GM23248 (cell line): Measurements from ENCODE around the gene CTNS. TPM values are rescaled to one million over a fixed set of nuclear protein-coding genes. Genes with fewer than 3 reads are reported as not detected.

Source experiments
- DNase-seq: peaks from one replicate; pipeline ENCODE4 v3.0.0-alpha.2; 2015
- H2AFZ ChIP-seq: fragments of 200-600 bp; sonication (generic); 2 replicates; pipeline ENCODE4 v1.6.1; 2016; ENCODE audit warnings: antibody characterized with exemption
- H3F3A ChIP-seq: fragments of 200-600 bp; sonication (generic); 2 replicates; pipeline ENCODE4 v1.6.1; 2016; ENCODE audit warnings: mild to moderate bottlenecking, antibody characterized with exemption, mixed run types; ENCODE audit not compliant: insufficient read depth
- H3K27ac ChIP-seq: fragments of 200-600 bp; sonication (generic); 2 replicates; pipeline ENCODE4 v1.5.1; 2016; ENCODE audit warnings: mild to moderate bottlenecking
- H3K27me3 ChIP-seq: fragments of 200-600 bp; sonication (generic); replicated peaks from 2 replicates; pipeline ENCODE4 v1.6.1; 2016; ENCODE audit warnings: mild to moderate bottlenecking; ENCODE audit not compliant: insufficient read depth
- H3K36me3 ChIP-seq: fragments of 200-600 bp; sonication (generic); 2 replicates; pipeline ENCODE4 v1.6.1; 2016; ENCODE audit warnings: low read depth, mild to moderate bottlenecking
- H3K4me1 ChIP-seq: fragments of 200-600 bp; sonication (generic); 2 replicates; pipeline ENCODE4 v1.6.1; 2016; ENCODE audit warnings: mild to moderate bottlenecking; ENCODE audit not compliant: insufficient read depth
- H3K4me2 ChIP-seq: fragments of 200-600 bp; sonication (generic); one replicate; pipeline ENCODE4 v1.6.1; 2016; ENCODE audit warnings: mild to moderate bottlenecking; ENCODE audit not compliant: unreplicated experiment
- H3K4me3 ChIP-seq: fragments of 200-600 bp; sonication (generic); 2 replicates; pipeline ENCODE4 v1.5.1; 2016; ENCODE audit warnings: mild to moderate bottlenecking
- H3K79me2 ChIP-seq: fragments of 200-600 bp; sonication (generic); 2 replicates; pipeline ENCODE4 v1.6.1; 2016; ENCODE audit warnings: mild to moderate bottlenecking; ENCODE audit not compliant: insufficient read depth
- H3K9ac ChIP-seq: fragments of 200-600 bp; sonication (generic); 2 replicates; pipeline ENCODE4 v1.6.1; 2016; ENCODE audit warnings: mild to moderate bottlenecking
- H3K9me2 ChIP-seq: fragments of 200-600 bp; sonication (generic); 2 replicates; pipeline ENCODE4 v1.6.1; 2016; ENCODE audit warnings: mixed run types, mild to moderate bottlenecking, moderate library complexity; ENCODE audit not compliant: insufficient read depth
- H3K9me3 ChIP-seq: fragments of 200-600 bp; sonication (generic); one replicate; pipeline ENCODE4 v1.6.1; 2017; ENCODE audit warnings: low read depth
- H4K20me1 ChIP-seq: fragments of 200-600 bp; sonication (generic); 2 replicates; pipeline ENCODE4 v1.6.0; 2016; ENCODE audit not compliant: insufficient read depth
- EZH2 ChIP-seq: fragments of 200-600 bp; sonication (generic); IDR thresholded peaks from 2 replicates; pipeline ENCODE4 v1.6.1; 2018; ENCODE audit warnings: antibody characterized with exemption, mild to moderate bottlenecking; ENCODE audit not compliant: insufficient read depth, poor library complexity, severe bottlenecking
- EZH2phosphoT487 ChIP-seq: fragments of 200-600 bp; sonication (generic); IDR thresholded peaks from 2 replicates; pipeline ENCODE4 v1.6.1; 2018; ENCODE audit warnings: antibody characterized with exemption, moderate library complexity, mild to moderate bottlenecking, low read depth; ENCODE audit not compliant: insufficient read depth
- WGBS, 2 experiments: methylation state at CpG; one replicate each; pipeline ENCODE4 v1.1.6; 2015 to 2017; ENCODE audit warnings: low lambda C conversion rate in 2 of 2, low coverage in 1 of 2; ENCODE audit errors: missing lambda C conversion rate in 2 of 2; 5-methylcytosine and 5-hydroxymethylcytosine counted together
- in situ Hi-C: fragments of 300-500 bp; cut with MboI; formaldehyde crosslinking; loops from 2 replicates; pipeline ENCODE4 v1.15.0; 2020
- polyA plus RNA-seq: library from polyadenylated mRNA; unstranded; fragments of >200 nt; fragmentation: Nextera tagmentation; extraction: Ambion mirVana; gene quantifications from 2 replicates; pipeline ENCODE4 v1.2.1, GENCODE V29; 2016
- total RNA-seq: library from RNA; depleted of rRNA; stranded (reverse); fragments of >200 nt; shearing (Covaris generic); gene quantifications from 2 replicates; pipeline ENCODE4 v1.2.3, GENCODE V29; 2014

Gene CTNS
- total and polyA plus RNA-seq, 2 experiments from 2014 or later: 7.2 to 7.5 TPM

DNA sequence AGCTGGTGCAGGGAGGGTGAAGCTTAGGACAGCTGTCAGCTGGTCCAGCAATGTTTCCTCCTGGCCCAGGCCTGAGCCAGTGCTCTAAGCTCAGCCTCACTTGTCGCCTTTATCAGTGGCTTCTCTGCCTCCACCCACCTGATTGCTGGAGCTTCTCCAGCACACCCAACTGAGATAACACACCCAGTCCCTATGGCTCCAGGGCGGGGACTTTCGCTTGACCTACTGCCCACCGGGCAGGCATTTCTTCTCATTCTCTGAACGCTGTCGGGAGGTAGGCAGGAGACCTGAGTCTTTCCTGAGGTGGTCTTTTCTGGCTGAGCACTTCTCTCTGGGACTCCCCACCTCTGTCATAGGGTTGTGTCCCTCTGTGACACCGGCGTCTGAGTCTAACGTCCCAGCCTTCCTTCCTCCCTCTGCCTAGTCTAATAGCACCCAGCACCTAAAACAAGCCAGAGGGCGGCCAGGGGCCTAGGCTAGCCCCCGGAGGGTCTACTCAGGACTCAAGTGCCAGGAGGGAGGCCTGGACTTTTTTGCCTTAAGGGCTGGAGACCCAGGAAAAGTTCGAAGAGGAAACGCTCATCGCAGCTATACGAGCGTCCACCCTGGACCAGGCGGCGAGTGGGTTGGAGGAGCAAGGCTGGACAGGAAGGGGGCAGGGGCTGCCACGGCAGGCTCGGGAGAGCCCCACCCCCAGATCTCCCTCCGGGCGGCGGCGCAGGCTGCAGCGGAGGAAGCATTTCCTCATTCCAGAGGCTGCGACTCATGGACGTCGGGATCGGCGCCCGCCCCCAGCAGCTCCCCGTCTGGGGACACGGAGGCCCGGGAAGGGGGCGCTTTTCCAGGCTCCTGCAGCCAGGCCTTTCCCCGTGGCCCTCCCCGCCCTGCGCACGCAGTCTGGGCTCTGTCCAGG is 31.1 kb downstream of the CTNS start:
- Histone ChIP-seq H2AFZ (peak overlapping the region; percentile 76), H3K27ac (peak overlapping the region; percentile 81), H3K4me2 (peak overlapping the region; percentile 92), H3K9ac (peak overlapping the region; percentile 87), H3K36me3 (no peaks in the 10 kb centered on the region), H3K4me1 (peaks cover 16% of the 10 kb centered on the region), H3F3A (no peaks in the 10 kb centered on the region), H4K20me1 (no peaks in the 10 kb centered on the region), H3K9me2 (no peaks in the 10 kb centered on the region), H3K9me3 (no peaks in the 10 kb centered on the region), H3K79me2 (peaks cover 58% of the 10 kb centered on the region), H3K4me3 (peak overlapping the region; percentile 83), H3K27me3 (no peaks in the 10 kb centered on the region)
- DNase-seq: peak; percentile 97
- TF ChIP-seq EZH2phosphoT487 (no peak), EZH2 (no peak)
- in situ Hi-C loops: no loop called here
- 1 to 3% methylated on average over 39 of the region's 39 CpGs for WGBS, 2 experiments

DNA sequence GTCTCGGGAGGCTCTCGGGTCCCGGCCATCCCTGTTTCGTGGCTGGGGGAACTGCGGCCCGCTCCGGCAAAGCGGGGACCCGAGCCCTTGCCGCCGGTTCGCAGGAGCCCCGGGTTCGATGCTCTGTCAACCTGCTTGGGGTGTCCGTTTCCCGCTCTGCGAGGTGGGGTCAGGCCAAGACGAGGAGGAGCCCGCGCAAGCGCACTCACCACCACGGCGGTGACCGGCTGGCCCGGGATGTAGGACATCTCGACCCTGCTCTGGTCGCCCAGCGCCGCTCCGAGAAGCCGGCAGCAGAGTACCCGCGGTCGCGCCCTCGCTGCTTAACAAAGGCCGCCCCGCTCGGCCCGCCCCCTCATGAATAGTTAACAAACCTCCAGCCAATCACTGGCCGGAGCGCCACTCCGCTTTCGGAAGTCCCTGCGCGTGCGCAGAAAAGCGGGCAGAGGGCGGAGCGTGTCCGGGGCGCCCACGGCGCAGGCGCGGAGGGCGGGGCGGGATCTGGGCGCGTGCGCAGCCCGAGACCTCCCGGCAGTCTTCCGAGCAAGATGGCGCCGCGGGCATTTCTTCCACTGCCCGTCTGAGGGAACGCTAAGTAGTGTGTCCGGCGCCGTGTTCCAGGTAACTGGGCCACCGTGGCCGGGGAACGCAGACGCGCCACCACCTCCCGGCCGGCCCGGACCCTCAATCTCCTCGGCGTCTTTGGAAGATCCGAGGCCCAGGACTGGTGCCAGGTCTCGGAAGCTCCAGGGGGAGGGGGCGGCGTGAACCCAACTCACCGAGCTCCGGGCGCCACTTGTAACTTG is 31.9 kb downstream of the CTNS start, which contains the start of the genes EMC6 and TAX1BP3:
TSS of gene EMC6 (plus strand) at position 534 of the 806 bp plus-strand sequence. CDS start 335 bp downstream, outside the sequence.
TSS of gene TAX1BP3 (minus strand) at position 300 of the 806 bp plus-strand sequence. CDS start at position 248, 52 bp downstream.
- H3K4me3 ChIP-seq: peak within 1 kb of the TSS; percentile 83
- H3K4me1 ChIP-seq: peaks cover 16% of the 10 kb centered on the region
- peak within 1 kb of the TSS; percentile 81 for H3K27ac ChIP-seq
- H3K27me3 ChIP-seq: no peaks in the 10 kb centered on the region
- no peaks in the 10 kb centered on the region for H3K36me3 ChIP-seq
- peak within 1 kb of the TSS; percentile 97 for H3K4me2 ChIP-seq
- no peaks in the 10 kb centered on the region for H3K9me2 ChIP-seq
- peak within 1 kb of the TSS; percentile 87 for H3K9ac ChIP-seq
- peaks cover 58% of the 10 kb centered on the region for H3K79me2 ChIP-seq
- H4K20me1 ChIP-seq: no peaks in the 10 kb centered on the region
- DNase-seq: peak; percentile 100
- TF ChIP-seq EZH2 (no peak), EZH2phosphoT487 (no peak)
- H2AFZ ChIP-seq: peak within 1 kb of the TSS; percentile 90
- no peaks in the 10 kb centered on the region for H3K9me3 ChIP-seq
- 0 to 1% methylated on average over 58 to 68 of the region's 89 CpGs for WGBS, 2 experiments
- H3F3A ChIP-seq: no peaks in the 10 kb centered on the region
- in situ Hi-C loops: no loop called here

DNA sequence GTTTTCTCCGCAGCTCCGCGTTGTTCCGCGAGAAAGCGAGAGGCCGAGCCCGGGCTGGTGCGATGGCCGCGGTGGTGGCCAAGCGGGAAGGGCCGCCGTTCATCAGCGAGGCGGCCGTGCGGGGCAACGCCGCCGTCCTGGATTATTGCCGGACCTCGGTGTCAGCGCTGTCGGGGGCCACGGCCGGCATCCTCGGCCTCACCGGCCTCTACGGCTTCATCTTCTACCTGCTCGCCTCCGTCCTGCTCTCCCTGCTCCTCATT is 32.5 kb downstream of the CTNS start:
- in situ Hi-C loops: no loop called here
- Histone ChIP-seq H3K36me3 (no peaks in the 10 kb centered on the region), H3K27ac (peak overlapping the region; percentile 52)

DNA sequence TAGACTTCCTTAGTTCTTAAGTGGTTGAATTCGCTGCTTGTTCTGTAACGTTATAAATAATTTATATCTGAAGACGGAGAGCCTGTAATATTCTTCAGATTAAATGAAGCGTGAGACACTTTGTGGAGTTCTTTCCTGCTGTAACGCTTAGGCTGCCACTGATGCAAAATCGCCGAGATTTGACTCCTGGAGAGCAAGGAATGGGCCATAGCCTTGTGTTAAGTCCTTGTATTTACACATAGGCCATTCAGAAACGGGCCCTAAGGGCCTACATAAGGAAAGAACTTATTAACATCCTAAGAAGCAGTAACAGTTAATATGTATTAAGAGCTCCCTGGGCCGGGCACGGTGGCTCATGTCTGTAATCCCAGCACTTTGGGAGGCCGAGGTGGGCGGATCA is 33.0 kb downstream of the CTNS start:
- H3K4me2 ChIP-seq: peak overlapping the region; percentile 97
- no peaks in the 10 kb centered on the region for H3K9me3 ChIP-seq
- peaks cover 57% of the 10 kb centered on the region for H3K79me2 ChIP-seq
- no peak for TF ChIP-seq EZH2phosphoT487
- no peak for TF ChIP-seq EZH2
- WGBS, 2 experiments: 45 to 49% methylated on average over 12 of the region's 12 CpGs
- H3K9ac ChIP-seq: peak overlapping the region; percentile 87
- no peak overlapping the region for H3K27ac ChIP-seq
- DNase-seq: peak; percentile 20
- H3K27me3 ChIP-seq: no peaks in the 10 kb centered on the region
- H3K36me3 ChIP-seq: no peaks in the 10 kb centered on the region
- no peaks in the 10 kb centered on the region for H3F3A ChIP-seq
- H2AFZ ChIP-seq: no peak overlapping the region; the same call in 1 of the 2 replicates
- H3K4me3 ChIP-seq: peak overlapping the region; percentile 83
- in situ Hi-C loops: no loop called here
- no peaks in the 10 kb centered on the region for H3K9me2 ChIP-seq
- H4K20me1 ChIP-seq: no peaks in the 10 kb centered on the region
- peaks cover 16% of the 10 kb centered on the region for H3K4me1 ChIP-seq

More for the DNA sequence above, 32.5 kb downstream of the CTNS start:
- Histone ChIP-seq H3K79me2 (peaks cover 58% of the 10 kb centered on the region), H3K9ac (peak overlapping the region; percentile 87), H2AFZ (peak overlapping the region; percentile 90), H3K9me2 (no peaks in the 10 kb centered on the region), H3K4me1 (peaks cover 16% of the 10 kb centered on the region), H3F3A (no peaks in the 10 kb centered on the region), H4K20me1 (no peaks in the 10 kb centered on the region), H3K4me3 (peak overlapping the region; percentile 83), H3K27me3 (no peaks in the 10 kb centered on the region), H3K9me3 (no peaks in the 10 kb centered on the region), H3K4me2 (peak overlapping the region; percentile 97)
- no peak for DNase-seq
- no peak for TF ChIP-seq EZH2phosphoT487
- no peak for TF ChIP-seq EZH2
- 0 to 2% methylated on average over 22 to 30 of the region's 32 CpGs for whole genome bisulfite sequencing, 2 experiments
